Mammary epithelial cell (primary cell): ENCODE results near the gene PTPN20.

Source experiments
- CTCF ChIP-seq, 2 donors: IDR thresholded peaks in 1 of 2; conservative IDR thresholded peaks in 1 of 2; 2 replicates each; pipeline ENCODE4 v1.5.1; 2011 to 2012; ENCODE audit warnings: inconsistent platforms in 2 of 2, low read length in 2 of 2, mild to moderate bottlenecking in 2 of 2, control low read depth in 1 of 2, low read depth in 1 of 2; ENCODE audit not compliant: insufficient read depth in 1 of 2; ENCODE audit errors: extremely low read depth in 1 of 2
- EZH2 ChIP-seq: IDR thresholded peaks from 2 replicates; pipeline ENCODE4 v1.6.1; 2012; ENCODE audit warnings: low read length, inconsistent platforms, borderline replicate concordance

- no peak for TF ChIP-seq CTCF (conservative IDR thresholded peaks at IDR 0.05 in 1 of 2, IDR thresholded peaks at IDR 0.05 in 1 of 2; ENCODE audit: extremely low read depth in 1 of 2, insufficient read depth in 1 of 2, low read depth in 1 of 2, low read length in 2 of 2)
- no peak for TF ChIP-seq EZH2
Observed at GRCh38 chr10:47033541-47034270, 122.5 kb downstream of the PTPN20 start.
